Spleen (tissue), 11 donors: Measurements from ENCODE around the gene IFI44. TPM values are rescaled to one million over a fixed set of nuclear protein-coding genes. Genes with fewer than 3 reads are reported as not detected.

ENCODE experiments used
- DNase-seq: peaks from one replicate; pipeline ENCODE4 v3.0.0-alpha.2; 2020
- H3K27ac ChIP-seq, 8 donors: fragments of 200-600 bp; sonication (generic) in 7 of 8; 1 replicate in 4 of 8; 2 replicates in 4 of 8; pipeline versions ENCODE4 v1.5.0 to v1.8.0; 2016 to 2021; ENCODE audit warnings: inconsistent platforms in 4 of 8, mild to moderate bottlenecking in 4 of 8, moderate library complexity in 1 of 8
- H3K27me3 ChIP-seq, 7 donors: fragments of 200-600 bp; sonication (generic) in 6 of 7; replicated peaks in 1 of 7; 1 replicate in 4 of 7; 2 replicates in 3 of 7; pipeline versions ENCODE4 v1.5.0 to v1.8.0; 2016 to 2021; ENCODE audit warnings: inconsistent platforms in 3 of 7, mild to moderate bottlenecking in 1 of 7
- H3K36me3 ChIP-seq, 6 donors: fragments of 200-600 bp; sonication (generic) in 5 of 6; 1 replicate in 4 of 6; 2 replicates in 2 of 6; pipeline versions ENCODE4 v1.5.0 to v1.8.0; 2016 to 2021; ENCODE audit warnings: inconsistent platforms in 2 of 6
- H3K4me1 ChIP-seq, 6 donors: fragments of 200-600 bp; sonication (generic) in 5 of 6; 1 replicate in 3 of 6; 2 replicates in 3 of 6; pipeline versions ENCODE4 v1.5.0 to v1.8.0; 2016 to 2021; ENCODE audit warnings: inconsistent platforms in 3 of 6
- H3K4me3 ChIP-seq, 8 donors: fragments of 200-600 bp; sonication (generic) in 7 of 8; 1 replicate in 4 of 8; 2 replicates in 4 of 8; pipeline versions ENCODE4 v1.5.0 to v1.8.0; 2016 to 2021; ENCODE audit warnings: inconsistent platforms in 4 of 8, mild to moderate bottlenecking in 4 of 8, moderate library complexity in 2 of 8
- H3K9me3 ChIP-seq, 8 donors: fragments of 200-600 bp; sonication (generic) in 7 of 8; 1 replicate in 4 of 8; 2 replicates in 4 of 8; pipeline versions ENCODE4 v1.5.0 to v1.8.0; 2016 to 2021; ENCODE audit warnings: inconsistent platforms in 4 of 8
- CTCF ChIP-seq, 11 experiments: fragments of 200-600 bp in 7 of 11; fragments of 450-650 bp in 4 of 11; sonication (generic) in 4 of 11; IDR thresholded peaks in 8 of 11; conservative IDR thresholded peaks in 3 of 11; 1 replicate in 7 of 11; 2 replicates in 4 of 11; pipeline versions ENCODE4 v1.4.0 to v1.8.0; 2016 to 2021; ENCODE audit warnings: antibody characterized with exemption in 11 of 11, inconsistent platforms in 4 of 11, mild to moderate bottlenecking in 1 of 11
- POLR2A ChIP-seq, 3 donors: fragments of 450-650 bp; IDR thresholded peaks; one replicate each; pipeline ENCODE4 v1.5.1; 2017; ENCODE audit warnings: antibody characterized with exemption in 3 of 3, mild to moderate bottlenecking in 1 of 3
- POLR2AphosphoS5 ChIP-seq, 3 donors: sonication (generic); formaldehyde crosslinking; IDR thresholded peaks; one replicate each; pipeline ENCODE4 v1.5.1; 2017; ENCODE audit warnings: antibody characterized with exemption in 3 of 3
- WGBS, 5 donors: extraction: QIAGEN DNeasy Blood & Tissue Kit in 3 of 5; methylation state at CpG; one replicate each; pipeline versions ENCODE4 v1.1.5 to v1.1.7; 2013 to 2018; 5-methylcytosine and 5-hydroxymethylcytosine counted together
- intact Hi-C: fragments of 100-400 bp; cut with DNase I; formaldehyde crosslinking; loops from one replicate; pipeline ENCODE4 v1.15.0; 2023; ENCODE audit warnings: low total_unique reads
- polyA plus RNA-seq, 3 donors: library from polyadenylated mRNA; stranded (reverse); fragments of 200-250 nt; gene quantifications; one replicate each; pipeline ENCODE4 v1.2.1, GENCODE V29; 2013
- total RNA-seq, 7 donors: library from RNA; depleted of rRNA in 3 of 7; stranded (reverse); fragments of >200 nt in 3 of 7; fragmentation: NEBNext Ultra II Directional in 4 of 7; extraction: Animal tissue kit (Norgen Biotek cat#: 25700) in 4 of 7; gene quantifications; one replicate each; pipeline versions ENCODE4 v1.1.0 to v1.2.1, GENCODE V29; 2016 to 2021
- donor health status: healthy with polysubstance abuse.
- donor health status: DM: no; HTN: no; CAD: no; lungs with moderate emphysema.
- donor health status: DM: no; HTN: no; CAD: no.
- donor health status: Bipolar disorder and iron deficiency.
- donor health status: healthy.
- donor health status: DM: no; HTN: no; CAD: no.
- donor health status: DM: yes; HTN: yes; CAD: no.

The IFI44 gene
- total and polyA plus RNA-seq, 10 donors = 32.3 to 107 (median 79.4) TPM

DNA sequence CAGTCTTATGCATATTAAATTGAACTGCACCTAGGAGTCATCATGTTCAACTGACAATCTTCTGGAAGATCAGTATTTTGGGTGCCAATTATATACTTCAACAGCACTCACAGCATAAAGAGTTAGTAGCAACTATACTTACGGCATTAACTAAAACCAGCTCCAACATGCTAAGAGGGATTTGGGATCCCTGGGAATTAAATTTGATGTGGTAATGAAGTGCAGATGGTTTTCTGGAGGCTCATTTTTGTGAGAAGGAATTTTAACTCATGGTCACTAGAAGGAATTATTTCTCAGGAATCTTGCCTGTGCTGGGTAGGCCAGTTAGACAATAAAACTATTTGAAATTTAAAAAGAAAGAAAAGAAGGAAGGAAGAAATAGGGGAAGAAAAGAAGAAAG lies 18.3 kb downstream of the IFI44 start:
- no peaks in the 10 kb centered on the region for H3K4me1 ChIP-seq
- no peak for DNase-seq
- WGBS, 5 donors = 96 to 100% (median 100%) methylated on average over 1 of the region's 1 CpG
- no peaks in the 10 kb centered on the region for H3K27me3 ChIP-seq
- H3K36me3 ChIP-seq = peaks cover 0 to 17% (median 7%) of the 10 kb centered on the region in 6 donors
- H3K27ac ChIP-seq = no peak overlapping the region
- no peak overlapping the region for H3K4me3 ChIP-seq
- no peak for TF ChIP-seq CTCF (IDR thresholded peaks at IDR 0.05 in 8 of 11, conservative IDR thresholded peaks at IDR 0.05 in 3 of 11)
- no peak for TF ChIP-seq POLR2AphosphoS5 (IDR thresholded peaks at IDR 0.05)
- TF ChIP-seq POLR2A (IDR thresholded peaks at IDR 0.05) = no peak
- H3K9me3 ChIP-seq = no peaks in the 10 kb centered on the region
- intact Hi-C loops = no loop called here

DNA sequence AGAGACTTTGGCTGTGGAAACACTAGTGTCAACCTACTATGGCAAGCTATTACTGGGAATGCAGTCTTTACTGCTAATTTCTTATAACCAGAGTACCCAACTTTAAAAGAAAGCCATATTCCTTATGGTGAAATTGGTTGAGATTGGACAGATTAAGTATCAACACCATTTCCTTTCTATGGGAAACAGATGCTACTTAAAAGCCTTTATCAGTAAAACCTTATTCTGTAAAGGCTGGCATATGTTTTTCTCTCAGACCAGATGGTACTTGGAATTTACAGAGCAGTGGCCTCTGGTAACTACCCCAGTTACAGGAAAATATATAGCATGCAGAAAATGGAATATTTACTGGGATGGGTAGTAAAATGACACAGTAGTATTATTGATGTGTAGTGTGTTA lies 18.8 kb downstream of the IFI44 start:
- intact Hi-C loops = no loop called here
- H3K4me3 ChIP-seq = no peak overlapping the region
- no peaks in the 10 kb centered on the region for H3K27me3 ChIP-seq
- TF ChIP-seq CTCF (IDR thresholded peaks at IDR 0.05 in 8 of 11, conservative IDR thresholded peaks at IDR 0.05 in 3 of 11) (no peak), POLR2A (IDR thresholded peaks at IDR 0.05) (no peak), POLR2AphosphoS5 (IDR thresholded peaks at IDR 0.05) (no peak)
- H3K27ac ChIP-seq = no peak overlapping the region
- H3K9me3 ChIP-seq = no peaks in the 10 kb centered on the region
- H3K4me1 ChIP-seq = no peaks in the 10 kb centered on the region
- DNase-seq = no peak
- peaks cover 0 to 12% (median 2%) of the 10 kb centered on the region in 6 donors for H3K36me3 ChIP-seq

- TF ChIP-seq POLR2AphosphoS5 (IDR thresholded peaks at IDR 0.05) = no peak
- no peak for TF ChIP-seq POLR2A (IDR thresholded peaks at IDR 0.05)
- TF ChIP-seq CTCF (IDR thresholded peaks at IDR 0.05 in 8 of 11, conservative IDR thresholded peaks at IDR 0.05 in 3 of 11) = no peak
- H3K27ac ChIP-seq = no peak overlapping the region
- no peaks in the 10 kb centered on the region for H3K36me3 ChIP-seq
- no peak for DNase-seq
- H3K9me3 ChIP-seq = no peaks in the 10 kb centered on the region
- H3K4me3 ChIP-seq = no peak overlapping the region
- 45 to 100% (median 92%) methylated on average over 1 of the region's 1 CpG for WGBS, 5 donors
- peaks cover 0 to 8% (median 3%) of the 10 kb centered on the region in 6 donors for H3K4me1 ChIP-seq
- H3K27me3 ChIP-seq = no peaks in the 10 kb centered on the region
- intact Hi-C loops = loop anchor here (10.0 kb wide), 1 partner anchor 528 kb away; no protein-coding TSS in a partner anchor
Observed at GRCh38 chr1:78672428-78672827, 22.8 kb downstream of the IFI44 start.

DNA sequence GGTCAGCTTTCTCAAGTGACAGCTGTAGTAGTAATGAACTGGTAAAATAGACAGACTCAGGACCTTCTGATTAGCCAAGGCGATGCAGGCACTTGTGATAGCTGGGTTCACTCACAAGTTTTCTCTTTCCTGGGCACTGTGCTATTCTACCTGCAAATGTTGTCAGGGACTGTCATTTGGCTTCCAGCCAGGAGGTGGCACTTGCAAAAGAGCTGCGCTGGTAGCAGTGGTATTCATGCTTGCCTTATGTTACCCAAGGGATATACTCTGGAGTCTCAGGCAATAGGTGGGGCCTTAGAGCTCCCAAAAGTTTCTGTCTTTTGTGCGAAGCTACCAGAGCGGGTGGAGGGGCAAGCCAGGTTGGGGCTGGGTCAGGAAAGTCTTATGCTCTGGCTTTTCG lies 23.5 kb downstream of the IFI44 start:
- H3K4me1 ChIP-seq = peaks cover 0 to 8% (median 5%) of the 10 kb centered on the region in 6 donors
- no peak overlapping the region for H3K4me3 ChIP-seq
- H3K27ac ChIP-seq = no peak overlapping the region
- no peak for DNase-seq
- TF ChIP-seq CTCF (IDR thresholded peaks at IDR 0.05 in 8 of 11, conservative IDR thresholded peaks at IDR 0.05 in 3 of 11) (no peak), POLR2A (IDR thresholded peaks at IDR 0.05) (no peak)
- no peaks in the 10 kb centered on the region for H3K36me3 ChIP-seq
- H3K27me3 ChIP-seq = no peaks in the 10 kb centered on the region
- intact Hi-C loops = loop anchor here (10.0 kb wide), 1 partner anchor 528 kb away; no protein-coding TSS in a partner anchor
- H3K9me3 ChIP-seq = no peaks in the 10 kb centered on the region
- 86 to 93% (median 91%) methylated on average over 2 to 5 of the region's 5 CpGs for WGBS, 5 donors
